ENCODE measurements around the gene RSRC1.

DNA sequence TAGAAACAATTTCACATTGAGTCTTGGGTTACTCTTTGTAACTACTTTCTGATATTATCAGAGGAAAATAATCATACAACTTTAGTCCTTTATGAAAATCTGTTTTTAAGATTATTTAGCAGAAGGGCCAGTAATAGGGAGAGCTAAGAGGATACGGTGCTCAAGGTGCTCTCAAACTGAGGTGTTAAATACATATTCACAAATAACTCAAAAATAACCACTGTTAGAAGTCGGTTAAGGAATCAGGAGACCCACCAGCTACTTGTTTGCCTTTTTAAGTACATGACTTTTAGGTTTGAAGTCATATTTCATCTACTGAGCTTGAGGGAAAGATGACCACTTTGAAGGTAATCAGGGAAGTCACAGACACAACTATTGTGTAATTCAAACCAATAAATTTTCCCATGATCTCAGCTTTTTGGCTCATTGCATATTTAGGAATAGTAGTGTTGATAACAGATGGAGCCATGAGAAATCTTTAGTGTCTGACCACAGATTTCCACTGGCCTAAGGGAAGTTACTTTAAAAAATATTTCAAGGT, 1.4 kb upstream of the RSRC1 start:
- TF ChIP-seq TAF1 (IDR thresholded peaks at IDR 0.05; ENCODE audit: borderline replicate concordance, low read depth, low read length) (no peak), POLR2AphosphoS5 (IDR thresholded peaks at IDR 0.05; ENCODE audit: low read depth, low read length) (no peak), POLR2A (IDR thresholded peaks at IDR 0.05; ENCODE audit: low read depth, low read length) (no peak)

Measured in GM12892 (cell line).